PC-3 (cell line): ENCODE results near the gene EZH1. TPM values are rescaled to one million over a fixed set of nuclear protein-coding genes. Genes with fewer than 3 reads are reported as not detected.

Experiments
- ATAC-seq: fragments of 200-7000 bp; cut with Tn5 transposase; 2 replicates; pipeline ENCODE4 v1.9.1; 2020; ENCODE audit warnings: mild to moderate bottlenecking, moderate library complexity
- BruUV-seq: library from RNA; stranded (reverse); fragments of 400-500 nt; replicated peaks from 2 replicates; lab custom pipeline; 2021; lab: Mats Ljungman, UMichigan
- CTCF ChIA-PET: fragments of 300-600 bp; sonication (Branson Sonifier 250); formaldehyde crosslinking; loops from one replicate; lab custom pipeline; 2022; ENCODE audit warnings: antibody characterized with exemption; lab: Charles Lee
- POLR2A ChIA-PET: fragments of 300-600 bp; sonication (Branson Sonifier 250); formaldehyde crosslinking; loops from one replicate; lab custom pipeline; 2022; ENCODE audit warnings: antibody characterized with exemption; ENCODE audit not compliant: unreplicated experiment; lab: Charles Lee
- DNase-seq: peaks from one replicate; pipeline ENCODE4 v3.0.0-alpha.2; 2015
- H2AFZ ChIP-seq: fragments of 300-600 bp; sonication (generic); 2 replicates; pipeline ENCODE4 v1.6.0; 2016; ENCODE audit warnings: antibody characterized with exemption, low read length
- H3F3A ChIP-seq: fragments of 300-600 bp; sonication (generic); one replicate; pipeline ENCODE4 v1.6.0; 2017; ENCODE audit warnings: antibody characterized with exemption, low read length, control low read depth, mild to moderate bottlenecking; ENCODE audit not compliant: unreplicated experiment
- H3K27ac ChIP-seq: fragments of 300-600 bp; sonication (generic); 2 replicates; pipeline ENCODE4 v1.5.1; 2016; ENCODE audit warnings: mild to moderate bottlenecking, low read length
- H3K27me3 ChIP-seq: fragments of 300-600 bp; sonication (generic); 2 replicates; pipeline ENCODE4 v1.6.1; 2016; ENCODE audit warnings: low read length, mixed read lengths
- H3K36me3 ChIP-seq: fragments of 300-600 bp; sonication (generic); 2 replicates; pipeline ENCODE4 v1.6.1; 2016; ENCODE audit warnings: low read depth, mixed run types, low read length, mixed read lengths
- H3K4me1 ChIP-seq: fragments of 300-600 bp; sonication (generic); 2 replicates; pipeline ENCODE4 v1.5.1; 2016; ENCODE audit warnings: low read length; ENCODE audit not compliant: insufficient read depth
- H3K4me2 ChIP-seq: fragments of 300-600 bp; sonication (generic); 2 replicates; pipeline ENCODE4 v1.6.0; 2016; ENCODE audit warnings: low read length
- H3K4me3 ChIP-seq: fragments of 300-600 bp; sonication (generic); 2 replicates; pipeline ENCODE4 v1.5.1; 2016; ENCODE audit warnings: mild to moderate bottlenecking, low read length, mixed read lengths
- H3K79me2 ChIP-seq: fragments of 300-600 bp; sonication (generic); 2 replicates; pipeline ENCODE4 v1.6.1; 2017; ENCODE audit warnings: low read length, mixed read lengths
- H3K9ac ChIP-seq: fragments of 300-600 bp; sonication (generic); 2 replicates; pipeline ENCODE4 v1.6.0; 2016; ENCODE audit warnings: mild to moderate bottlenecking, low read length
- H3K9me2 ChIP-seq: fragments of 300-600 bp; sonication (generic); replicated peaks from 2 replicates; pipeline ENCODE4 v1.6.1; 2016; ENCODE audit warnings: mixed run types, low read length, mixed read lengths
- H3K9me3 ChIP-seq: fragments of 300-600 bp; sonication (generic); 2 replicates; pipeline ENCODE4 v1.6.1; 2016; ENCODE audit warnings: low read length, mixed read lengths
- H4K20me1 ChIP-seq: fragments of 300-600 bp; sonication (generic); 2 replicates; pipeline ENCODE4 v1.6.1; 2016; ENCODE audit warnings: low read length, mixed read lengths
- EZH2 ChIP-seq: fragments of 300-600 bp; sonication (generic); IDR thresholded peaks from one replicate; pipeline ENCODE4 v1.6.1; 2017; ENCODE audit warnings: antibody characterized with exemption, mild to moderate bottlenecking, low read length; ENCODE audit not compliant: unreplicated experiment
- EZH2phosphoT487 ChIP-seq: fragments of 300-600 bp; sonication (generic); IDR thresholded peaks from 2 replicates; pipeline ENCODE4 v1.6.1; 2018; ENCODE audit warnings: mild to moderate bottlenecking, antibody characterized with exemption, low read length, borderline replicate concordance
- intact Hi-C: fragments of 100-400 bp; cut with micrococcal nuclease; formaldehyde crosslinking; loops from 2 replicates; pipeline ENCODE4 v1.9.0; 2023
- total RNA-seq: library from RNA; depleted of rRNA; stranded (reverse); fragments of >200 nt; gene quantifications from 2 replicates; pipeline ENCODE4 v1.2.3, GENCODE V29; 2014
- TF ChIP-seq, protein P1 (sequence below): fragments of 300-600 bp; sonication (generic); conservative IDR thresholded peaks from 2 replicates; pipeline ENCODE4 v1.5.1; 2017; ENCODE audit warnings: antibody characterized with exemption, low read depth, mild to moderate bottlenecking, low read length

Gene EZH1
- total RNA-seq, 1 experiment from 2014 or later: 5.8 TPM

DNA sequence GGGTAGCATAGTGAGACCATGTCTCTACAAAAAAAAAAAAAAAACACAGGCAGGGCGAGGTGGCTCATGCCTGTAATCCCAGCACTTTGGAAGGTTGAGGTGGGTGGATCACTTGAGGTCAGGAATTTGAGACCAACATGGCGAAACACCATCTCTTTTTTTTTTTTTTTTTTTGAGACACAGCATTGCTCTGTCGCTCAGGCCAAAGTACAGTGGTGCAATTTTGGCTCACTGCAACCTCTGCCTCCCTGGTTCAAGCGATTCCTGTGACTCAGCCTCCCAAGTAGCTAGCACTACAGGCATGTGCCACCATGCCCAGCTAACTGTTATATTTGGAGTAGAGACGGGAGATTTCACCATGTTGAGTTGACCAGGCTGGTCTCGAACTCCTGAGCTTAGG is 21.3 kb upstream of the EZH1 start:
- H3K9me2 ChIP-seq: no peaks in the 10 kb centered on the region
- POLR2A ChIA-PET: no interaction called here
- CTCF ChIA-PET: no interaction called here
- no peaks in the 10 kb centered on the region for H3K9me3 ChIP-seq
- no peak overlapping the region for H3K27ac ChIP-seq
- no peaks in the 10 kb centered on the region for H3F3A ChIP-seq
- no peak for ATAC-seq
- no peak overlapping the region for H2AFZ ChIP-seq
- H3K79me2 ChIP-seq: no peaks in the 10 kb centered on the region
- no peaks in the 10 kb centered on the region for H3K36me3 ChIP-seq
- H3K27me3 ChIP-seq: no peaks in the 10 kb centered on the region
- intact Hi-C loops: no loop called here
- TF ChIP-seq, protein P1, sequence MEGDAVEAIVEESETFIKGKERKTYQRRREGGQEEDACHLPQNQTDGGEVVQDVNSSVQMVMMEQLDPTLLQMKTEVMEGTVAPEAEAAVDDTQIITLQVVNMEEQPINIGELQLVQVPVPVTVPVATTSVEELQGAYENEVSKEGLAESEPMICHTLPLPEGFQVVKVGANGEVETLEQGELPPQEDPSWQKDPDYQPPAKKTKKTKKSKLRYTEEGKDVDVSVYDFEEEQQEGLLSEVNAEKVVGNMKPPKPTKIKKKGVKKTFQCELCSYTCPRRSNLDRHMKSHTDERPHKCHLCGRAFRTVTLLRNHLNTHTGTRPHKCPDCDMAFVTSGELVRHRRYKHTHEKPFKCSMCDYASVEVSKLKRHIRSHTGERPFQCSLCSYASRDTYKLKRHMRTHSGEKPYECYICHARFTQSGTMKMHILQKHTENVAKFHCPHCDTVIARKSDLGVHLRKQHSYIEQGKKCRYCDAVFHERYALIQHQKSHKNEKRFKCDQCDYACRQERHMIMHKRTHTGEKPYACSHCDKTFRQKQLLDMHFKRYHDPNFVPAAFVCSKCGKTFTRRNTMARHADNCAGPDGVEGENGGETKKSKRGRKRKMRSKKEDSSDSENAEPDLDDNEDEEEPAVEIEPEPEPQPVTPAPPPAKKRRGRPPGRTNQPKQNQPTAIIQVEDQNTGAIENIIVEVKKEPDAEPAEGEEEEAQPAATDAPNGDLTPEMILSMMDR: no peak
- no TSS peak for BruUV-seq
- DNase-seq: no peak
- no peak overlapping the region for H3K9ac ChIP-seq
- H4K20me1 ChIP-seq: no peaks in the 10 kb centered on the region
- no peaks in the 10 kb centered on the region; the same call in 1 of the 2 replicates for H3K4me1 ChIP-seq
- no peak overlapping the region for H3K4me2 ChIP-seq
- H3K4me3 ChIP-seq: no peak overlapping the region

DNA sequence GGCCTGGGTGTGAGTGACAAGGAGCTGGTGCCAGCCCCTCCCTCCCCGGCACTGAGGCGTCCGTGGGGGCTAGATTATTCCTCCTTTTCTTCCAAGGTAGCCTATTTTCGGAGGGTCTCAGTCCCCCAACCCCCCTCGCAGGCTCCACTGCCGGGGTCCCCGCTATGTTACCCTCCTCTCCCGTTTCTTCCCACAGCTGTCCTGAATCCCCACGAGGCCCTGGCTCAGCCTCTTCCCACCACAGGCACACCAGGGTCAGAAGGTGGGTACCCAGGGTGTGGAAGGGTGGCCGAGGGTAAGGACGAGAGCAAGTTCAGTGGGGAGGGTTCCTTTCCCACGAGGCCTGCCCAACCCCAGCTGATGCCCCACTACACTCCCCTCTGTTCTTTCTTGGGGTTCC is 16.8 kb upstream of the EZH1 start:
- Histone ChIP-seq H3K4me1 (no peaks in the 10 kb centered on the region; the same call in 1 of the 2 replicates), H3F3A (no peaks in the 10 kb centered on the region), H3K4me3 (peak overlapping the region; percentile 49; the same call in 1 of the 2 replicates), H3K79me2 (no peaks in the 10 kb centered on the region), H3K27me3 (no peaks in the 10 kb centered on the region), H4K20me1 (no peaks in the 10 kb centered on the region), H2AFZ (peak overlapping the region; percentile 57; the same call in 1 of the 2 replicates), H3K9me2 (no peaks in the 10 kb centered on the region), H3K36me3 (no peaks in the 10 kb centered on the region), H3K9ac (no peak overlapping the region), H3K27ac (no peak overlapping the region), H3K4me2 (peak overlapping the region; percentile 65; the same call in 1 of the 2 replicates), H3K9me3 (no peaks in the 10 kb centered on the region)
- intact Hi-C loops: no loop called here
- BruUV-seq: no TSS peak
- ATAC-seq (no peak), DNase-seq (no peak)
- POLR2A ChIA-PET: no interaction called here
- CTCF ChIA-PET: no interaction called here
- no peak for TF ChIP-seq EZH2
- TF ChIP-seq EZH2phosphoT487: no peak
- TF ChIP-seq, protein P1: no peak

DNA sequence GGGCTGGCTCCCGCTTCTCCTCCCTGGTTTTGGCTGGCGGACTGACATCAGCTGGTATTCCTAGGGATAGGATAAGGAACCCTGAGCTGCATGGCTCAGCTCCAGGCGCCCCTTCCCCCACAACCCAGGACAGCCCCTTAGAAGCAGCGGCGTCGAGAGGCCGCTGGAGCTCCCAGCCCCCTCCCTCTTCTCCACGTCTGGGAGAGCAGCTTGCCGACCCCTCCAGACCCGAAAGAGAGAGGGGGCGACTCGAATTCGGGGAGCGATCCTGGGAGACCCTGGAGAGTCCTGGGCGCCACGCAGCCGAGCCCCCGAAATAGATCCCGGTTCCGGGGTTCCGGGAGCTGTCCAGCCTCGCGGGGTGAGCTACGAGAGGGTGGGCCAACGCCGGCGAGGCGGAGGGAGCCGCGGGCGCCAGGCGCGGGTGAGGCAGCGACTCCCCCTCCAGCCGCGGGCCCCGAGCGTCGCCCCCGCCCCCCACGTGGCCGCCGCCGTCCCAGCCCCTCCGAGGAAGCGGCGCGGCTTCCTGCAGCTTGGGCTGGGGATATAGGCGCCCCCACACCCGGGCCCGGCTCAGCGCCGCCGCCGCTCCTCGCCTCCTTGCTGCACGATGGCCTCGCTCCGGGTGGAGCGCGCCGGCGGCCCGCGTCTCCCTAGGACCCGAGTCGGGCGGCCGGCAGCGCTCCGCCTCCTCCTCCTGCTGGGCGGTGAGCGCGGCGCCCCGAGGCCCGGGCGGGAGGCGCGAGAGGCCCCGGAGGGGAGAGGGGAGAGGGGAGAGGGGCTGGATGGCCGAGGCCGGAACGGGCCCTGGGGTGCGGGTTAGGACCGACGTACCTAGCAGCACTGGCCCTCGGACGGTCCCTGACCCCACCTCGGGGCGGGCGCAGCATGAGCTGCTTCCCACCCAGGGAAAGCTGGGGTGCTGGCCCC is 16.1 kb upstream of the EZH1 start, which contains the start of gene RAMP2:
Gene RAMP2, plus strand, starts transcription at position 576 of the 930 bp plus-strand sequence. Its CDS starts 35 bp downstream, at position 611.
- H3K9ac ChIP-seq: no peak within 1 kb of the TSS
- no peaks in the 10 kb centered on the region for H3K27me3 ChIP-seq

More for the DNA sequence above, 16.1 kb upstream of the EZH1 start, which contains the start of gene RAMP2:
- no peaks in the 10 kb centered on the region for H3K79me2 ChIP-seq
- H3K4me2 ChIP-seq: peak within 1 kb of the TSS; percentile 65
- peak within 1 kb of the TSS; percentile 57; the same call in 1 of the 2 replicates for H2AFZ ChIP-seq
- BruUV-seq: no TSS peak
- TF ChIP-seq, protein P1: no peak
- no peak for TF ChIP-seq EZH2phosphoT487
- no peak for TF ChIP-seq EZH2
- ChIA-PET CTCF (no interaction called here), POLR2A (no interaction called here)
- no peaks in the 10 kb centered on the region for H3K9me2 ChIP-seq
- H4K20me1 ChIP-seq: no peaks in the 10 kb centered on the region
- no peaks in the 10 kb centered on the region for H3K36me3 ChIP-seq
- intact Hi-C loops: no loop called here
- ATAC-seq (peak; percentile 49), DNase-seq (no peak)
- no peaks in the 10 kb centered on the region for H3F3A ChIP-seq
- H3K9me3 ChIP-seq: no peaks in the 10 kb centered on the region
- H3K4me3 ChIP-seq: peak within 1 kb of the TSS; percentile 49; the same call in 1 of the 2 replicates
- H3K27ac ChIP-seq: no peak within 1 kb of the TSS
- H3K4me1 ChIP-seq: no peaks in the 10 kb centered on the region; the same call in 1 of the 2 replicates
